Tibial artery (tissue), 4 donors: Measurements from ENCODE around the gene DPP6.

Experiments used
- DNase-seq, 2 donors: peaks; one replicate each; pipeline ENCODE4 v3.0.0-alpha.2; 2019
- H3K27ac ChIP-seq, 2 donors: fragments of 200-600 bp; sonication (generic) in 1 of 2; 1 replicate in 1 of 2; 2 replicates in 1 of 2; pipeline ENCODE4 v1.5.1; 2018 to 2019; ENCODE audit warnings: mild to moderate bottlenecking in 1 of 2
- H3K27me3 ChIP-seq, 2 donors: fragments of 200-600 bp; sonication (generic) in 1 of 2; one replicate each; pipeline versions ENCODE4 v1.5.1 to v1.6.0; 2016 to 2019
- H3K36me3 ChIP-seq, 3 donors: fragments of 200-600 bp; sonication (generic) in 2 of 3; one replicate each; pipeline ENCODE4 v1.5.1; 2016 to 2019; ENCODE audit warnings: mild to moderate bottlenecking in 2 of 3
- H3K4me1 ChIP-seq, 4 donors: fragments of 200-600 bp; sonication (generic) in 2 of 4; 1 replicate in 3 of 4; 2 replicates in 1 of 4; pipeline ENCODE4 v1.5.1; 2016 to 2019
- H3K4me3 ChIP-seq, 2 donors: fragments of 200-600 bp; sonication (generic) in 1 of 2; 1 replicate in 1 of 2; 2 replicates in 1 of 2; pipeline ENCODE4 v1.5.1; 2018 to 2019; ENCODE audit warnings: mild to moderate bottlenecking in 2 of 2
- H3K9me3 ChIP-seq, 3 donors: fragments of 200-600 bp; sonication (generic) in 1 of 3; one replicate each; pipeline ENCODE4 v1.5.1; 2016 to 2019
- intact Hi-C: fragments of 100-400 bp; cut with DNase I; formaldehyde crosslinking; loops from one replicate; pipeline ENCODE4 v1.15.0; 2023; ENCODE audit warnings: low total_unique reads
- TF ChIP-seq, protein P1 (sequence below), 2 experiments: fragments of 200-600 bp in 1 of 2; fragments of 450-650 bp in 1 of 2; IDR thresholded peaks; one replicate each; pipeline ENCODE4 v1.5.1; 2017 to 2019; ENCODE audit warnings: antibody characterized with exemption in 2 of 2, mild to moderate bottlenecking in 1 of 2, moderate library complexity in 1 of 2

DPP6 gene

DNA sequence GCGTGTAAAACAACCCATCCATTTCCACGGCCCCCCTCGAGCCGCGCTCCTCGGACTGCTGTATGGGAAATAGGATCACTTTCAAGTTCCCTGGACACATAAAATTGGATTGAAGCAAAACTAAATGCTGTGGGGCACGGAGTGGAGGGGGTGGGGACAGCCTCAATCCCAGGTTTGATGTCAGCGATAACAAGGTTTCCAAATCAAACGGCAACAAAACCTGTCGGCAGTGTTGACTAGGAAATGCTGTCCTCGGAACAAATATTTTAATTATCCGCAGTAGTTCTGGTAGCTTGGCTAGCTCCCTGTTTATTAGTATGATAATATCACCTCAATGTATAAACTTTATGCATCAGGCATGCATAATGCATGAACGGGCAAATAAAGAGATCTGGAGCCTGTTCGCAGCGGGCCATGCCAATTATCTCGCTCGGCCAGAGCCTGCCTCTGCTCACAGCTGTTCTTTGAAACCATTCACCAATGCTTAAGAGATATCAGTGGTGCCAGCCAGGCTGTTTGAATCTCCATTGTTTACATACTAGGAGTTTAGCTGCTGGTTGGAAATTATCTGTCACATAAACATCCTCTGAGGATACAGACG is 789.6 kb downstream of the DPP6 start:
- intact Hi-C loops: no loop called here
- H3K4me3 ChIP-seq: no peak overlapping the region
- DNase-seq: no peak
- H3K4me1 ChIP-seq: no peaks in the 10 kb centered on the region
- TF ChIP-seq, protein P1, sequence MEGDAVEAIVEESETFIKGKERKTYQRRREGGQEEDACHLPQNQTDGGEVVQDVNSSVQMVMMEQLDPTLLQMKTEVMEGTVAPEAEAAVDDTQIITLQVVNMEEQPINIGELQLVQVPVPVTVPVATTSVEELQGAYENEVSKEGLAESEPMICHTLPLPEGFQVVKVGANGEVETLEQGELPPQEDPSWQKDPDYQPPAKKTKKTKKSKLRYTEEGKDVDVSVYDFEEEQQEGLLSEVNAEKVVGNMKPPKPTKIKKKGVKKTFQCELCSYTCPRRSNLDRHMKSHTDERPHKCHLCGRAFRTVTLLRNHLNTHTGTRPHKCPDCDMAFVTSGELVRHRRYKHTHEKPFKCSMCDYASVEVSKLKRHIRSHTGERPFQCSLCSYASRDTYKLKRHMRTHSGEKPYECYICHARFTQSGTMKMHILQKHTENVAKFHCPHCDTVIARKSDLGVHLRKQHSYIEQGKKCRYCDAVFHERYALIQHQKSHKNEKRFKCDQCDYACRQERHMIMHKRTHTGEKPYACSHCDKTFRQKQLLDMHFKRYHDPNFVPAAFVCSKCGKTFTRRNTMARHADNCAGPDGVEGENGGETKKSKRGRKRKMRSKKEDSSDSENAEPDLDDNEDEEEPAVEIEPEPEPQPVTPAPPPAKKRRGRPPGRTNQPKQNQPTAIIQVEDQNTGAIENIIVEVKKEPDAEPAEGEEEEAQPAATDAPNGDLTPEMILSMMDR (IDR thresholded peaks at IDR 0.05): no peak
- no peaks in the 10 kb centered on the region for H3K9me3 ChIP-seq
- H3K36me3 ChIP-seq: no peaks in the 10 kb centered on the region
- no peak overlapping the region for H3K27ac ChIP-seq
- H3K27me3 ChIP-seq: no peaks in the 10 kb centered on the region

DNA sequence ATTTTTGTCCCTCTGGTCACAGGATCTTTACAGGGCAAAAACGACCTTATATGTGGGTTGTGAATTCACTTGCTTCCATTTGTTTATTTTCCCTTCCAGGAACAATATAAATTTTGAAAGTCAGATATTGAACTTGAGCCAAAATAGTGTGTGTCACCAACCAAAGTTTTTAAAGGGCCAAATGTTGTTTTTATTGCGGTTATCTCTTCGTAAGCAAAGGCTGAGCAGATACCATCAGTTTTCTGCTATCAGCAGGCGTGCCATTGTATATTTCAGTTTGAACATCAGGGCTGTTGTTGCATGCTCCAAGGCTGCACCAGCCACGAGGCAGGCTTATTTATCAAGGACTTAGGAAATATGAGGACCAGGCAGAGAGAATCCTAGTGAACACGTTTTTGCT is 790.4 kb downstream of the DPP6 start:
- H3K4me3 ChIP-seq: no peak overlapping the region
- no peaks in the 10 kb centered on the region for H3K27me3 ChIP-seq
- H3K9me3 ChIP-seq: no peaks in the 10 kb centered on the region
- no peak for DNase-seq
- no peaks in the 10 kb centered on the region for H3K36me3 ChIP-seq
- H3K27ac ChIP-seq: no peak overlapping the region
- H3K4me1 ChIP-seq: no peaks in the 10 kb centered on the region
- TF ChIP-seq, protein P1 (IDR thresholded peaks at IDR 0.05): no peak
- intact Hi-C loops: no loop called here

DNA sequence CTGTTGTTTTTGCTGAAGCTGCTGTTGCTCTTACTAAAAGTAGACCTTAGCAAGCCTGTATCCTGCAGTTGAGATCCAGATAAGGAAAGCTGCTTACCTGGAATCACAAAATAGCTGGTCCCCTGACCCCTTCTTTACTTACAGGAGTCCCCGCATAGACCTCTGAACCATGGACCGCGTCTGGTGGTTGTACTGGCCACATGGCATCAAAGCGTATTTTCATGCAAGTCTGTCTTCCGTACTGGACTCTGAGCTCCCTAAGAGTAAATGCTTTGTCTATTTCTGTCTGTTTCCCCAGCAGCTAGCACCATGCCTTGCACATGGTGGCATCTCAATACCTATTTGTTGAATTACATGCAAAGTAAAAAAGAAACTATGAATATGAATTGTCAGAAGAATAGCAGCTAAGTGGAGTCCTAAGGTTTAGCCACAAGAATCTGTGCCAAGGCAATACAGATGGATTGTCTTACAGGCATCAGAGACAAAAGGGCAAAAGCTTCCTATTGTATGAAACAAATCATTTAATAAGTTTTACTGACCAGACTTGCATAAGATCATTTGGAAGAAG is 791.6 kb downstream of the DPP6 start:
- intact Hi-C loops: no loop called here

DNA sequence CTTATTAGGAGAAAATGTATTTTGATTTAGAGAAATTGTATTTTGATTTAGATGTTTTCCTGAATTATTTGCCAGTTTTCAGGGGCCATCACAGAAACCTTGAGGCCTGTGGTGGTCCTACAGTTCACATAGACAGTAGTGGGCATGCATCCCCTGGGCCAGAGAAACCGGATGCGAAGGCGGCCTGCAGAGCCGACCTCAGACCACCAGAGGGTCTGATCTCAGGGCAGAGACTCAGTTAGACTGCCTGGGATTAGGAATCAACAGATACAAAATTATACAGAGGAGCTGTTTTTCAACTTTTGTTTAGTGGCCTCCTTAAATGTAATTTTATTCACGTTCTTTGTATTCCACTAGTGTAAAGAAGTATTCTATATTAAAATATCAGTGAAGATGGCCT is 792.3 kb downstream of the DPP6 start:
- intact Hi-C loops: no loop called here
- H3K9me3 ChIP-seq: no peaks in the 10 kb centered on the region
- TF ChIP-seq, protein P1 (IDR thresholded peaks at IDR 0.05): no peak

More for the DNA sequence above, 791.6 kb downstream of the DPP6 start:
- no peak overlapping the region for H3K4me3 ChIP-seq
- TF ChIP-seq, protein P1 (IDR thresholded peaks at IDR 0.05): no peak
- H3K4me1 ChIP-seq: no peaks in the 10 kb centered on the region
- no peak overlapping the region for H3K27ac ChIP-seq
- DNase-seq: no peak
- H3K9me3 ChIP-seq: no peaks in the 10 kb centered on the region
- H3K36me3 ChIP-seq: no peaks in the 10 kb centered on the region
- no peaks in the 10 kb centered on the region for H3K27me3 ChIP-seq

DNA sequence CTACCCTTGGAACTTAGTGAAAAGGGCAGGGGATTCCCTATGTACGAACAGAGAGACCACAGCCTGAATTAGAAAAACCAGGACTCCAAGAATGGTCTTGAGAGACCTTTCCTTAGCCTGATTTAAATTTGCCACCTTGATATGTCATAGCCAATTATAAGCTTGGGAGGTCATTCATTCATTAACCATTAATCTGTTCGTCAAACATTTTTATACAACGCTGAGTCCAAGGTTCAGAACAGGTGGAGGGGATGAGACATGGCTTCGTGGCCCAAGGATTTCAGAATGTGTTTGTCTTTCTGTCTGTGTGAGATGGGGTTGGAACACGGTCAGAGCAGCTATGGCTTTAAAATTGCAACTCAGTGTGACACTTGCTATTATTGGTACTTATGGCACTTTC is 792.8 kb downstream of the DPP6 start:
- no peaks in the 10 kb centered on the region for H3K4me1 ChIP-seq
- intact Hi-C loops: no loop called here
- no peaks in the 10 kb centered on the region for H3K27me3 ChIP-seq
- H3K27ac ChIP-seq: no peak overlapping the region
- H3K9me3 ChIP-seq: no peaks in the 10 kb centered on the region
- TF ChIP-seq, protein P1 (IDR thresholded peaks at IDR 0.05): no peak
- no peak overlapping the region for H3K4me3 ChIP-seq
- no peaks in the 10 kb centered on the region for H3K36me3 ChIP-seq
- DNase-seq: no peak

More for the DNA sequence above, 792.3 kb downstream of the DPP6 start:
- Histone ChIP-seq H3K4me1 (no peaks in the 10 kb centered on the region), H3K27ac (no peak overlapping the region), H3K27me3 (no peaks in the 10 kb centered on the region), H3K4me3 (no peak overlapping the region), H3K36me3 (no peaks in the 10 kb centered on the region)
- no peak for DNase-seq
